GM12873 (cell line): Measurements from ENCODE around the gene CDC45.

ENCODE experiments used
- TF ChIP-seq, protein P1 (sequence below): IDR thresholded peaks from 2 replicates; pipeline ENCODE4 v1.5.1; 2012; ENCODE audit warnings: low read depth, mild to moderate bottlenecking, moderate library complexity, low read length, control low read depth; ENCODE audit not compliant: insufficient read depth; ENCODE audit errors: missing control alignments

CDC45 gene

DNA sequence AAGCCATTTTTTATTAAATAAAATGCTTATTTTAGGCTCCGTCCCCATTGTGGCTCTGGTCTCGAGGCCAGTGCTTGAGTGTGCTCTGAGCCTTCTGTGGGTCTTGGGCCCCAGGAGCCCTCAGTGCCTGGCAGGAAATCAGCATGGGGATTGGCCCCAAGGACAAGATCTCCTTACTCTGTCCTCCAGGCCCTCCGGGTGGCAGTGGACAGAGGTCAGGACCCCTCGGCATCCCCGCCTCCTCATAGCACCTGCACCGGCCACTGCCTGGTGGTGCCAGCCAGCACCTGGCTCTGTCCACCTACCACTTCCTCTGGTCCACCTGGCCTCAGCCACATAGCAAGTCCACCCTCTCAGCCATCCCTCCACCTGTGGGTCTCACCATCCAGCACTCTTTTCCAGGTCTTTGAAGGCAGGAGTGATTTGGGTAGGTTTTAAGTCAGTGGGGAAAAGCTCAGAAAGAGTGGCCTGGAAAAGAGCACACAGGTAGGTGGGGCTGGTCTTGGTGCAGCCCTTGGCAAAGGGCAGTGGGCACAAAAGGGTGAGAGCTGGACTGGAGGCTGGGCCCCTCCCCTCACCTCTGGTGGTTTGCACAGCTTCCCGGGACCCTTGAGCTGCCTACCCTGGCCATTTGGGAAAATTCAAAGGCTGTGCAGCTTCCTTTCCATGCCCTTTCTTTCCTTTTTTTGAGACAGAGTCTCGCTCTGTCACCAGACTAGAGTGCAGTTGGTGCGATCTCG is 41.0 kb downstream of the CDC45 start:
- TF ChIP-seq, protein P1, sequence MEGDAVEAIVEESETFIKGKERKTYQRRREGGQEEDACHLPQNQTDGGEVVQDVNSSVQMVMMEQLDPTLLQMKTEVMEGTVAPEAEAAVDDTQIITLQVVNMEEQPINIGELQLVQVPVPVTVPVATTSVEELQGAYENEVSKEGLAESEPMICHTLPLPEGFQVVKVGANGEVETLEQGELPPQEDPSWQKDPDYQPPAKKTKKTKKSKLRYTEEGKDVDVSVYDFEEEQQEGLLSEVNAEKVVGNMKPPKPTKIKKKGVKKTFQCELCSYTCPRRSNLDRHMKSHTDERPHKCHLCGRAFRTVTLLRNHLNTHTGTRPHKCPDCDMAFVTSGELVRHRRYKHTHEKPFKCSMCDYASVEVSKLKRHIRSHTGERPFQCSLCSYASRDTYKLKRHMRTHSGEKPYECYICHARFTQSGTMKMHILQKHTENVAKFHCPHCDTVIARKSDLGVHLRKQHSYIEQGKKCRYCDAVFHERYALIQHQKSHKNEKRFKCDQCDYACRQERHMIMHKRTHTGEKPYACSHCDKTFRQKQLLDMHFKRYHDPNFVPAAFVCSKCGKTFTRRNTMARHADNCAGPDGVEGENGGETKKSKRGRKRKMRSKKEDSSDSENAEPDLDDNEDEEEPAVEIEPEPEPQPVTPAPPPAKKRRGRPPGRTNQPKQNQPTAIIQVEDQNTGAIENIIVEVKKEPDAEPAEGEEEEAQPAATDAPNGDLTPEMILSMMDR, result no peak

DNA sequence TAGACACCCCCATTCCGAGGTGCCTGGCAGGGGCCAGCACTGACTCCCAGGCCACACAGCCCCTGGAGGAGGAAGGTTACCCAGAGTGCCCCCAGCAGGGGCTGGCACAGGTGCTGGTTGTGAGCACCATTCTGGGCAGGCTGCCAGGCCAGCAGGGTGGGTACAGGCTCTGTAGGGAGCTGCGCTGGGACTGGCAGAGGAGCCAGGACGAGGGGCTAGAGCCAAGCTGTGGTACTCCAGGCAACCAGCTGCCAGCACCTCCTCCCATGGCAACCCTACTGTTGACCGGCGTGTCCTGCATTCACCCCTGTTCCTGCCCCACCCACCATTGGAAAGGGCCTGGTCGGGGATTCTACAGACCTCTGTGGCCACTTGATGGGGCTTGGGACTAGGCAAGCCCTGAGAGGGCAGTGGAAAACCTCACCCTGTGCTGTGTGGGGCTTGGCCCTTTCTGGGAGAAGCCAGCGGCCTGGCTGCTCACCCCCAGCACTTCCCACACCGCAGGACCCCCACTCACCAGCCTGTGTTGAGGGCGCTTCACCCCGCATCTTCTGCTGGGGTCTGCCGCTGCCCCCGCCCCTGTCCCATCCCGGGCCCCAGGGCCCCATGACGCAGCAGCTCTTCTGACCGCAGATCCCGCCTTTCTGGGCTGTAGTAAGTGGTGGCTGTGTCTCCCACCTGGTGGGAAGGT is 42.6 kb downstream of the CDC45 start:
- TF ChIP-seq, protein P1, result no peak

DNA sequence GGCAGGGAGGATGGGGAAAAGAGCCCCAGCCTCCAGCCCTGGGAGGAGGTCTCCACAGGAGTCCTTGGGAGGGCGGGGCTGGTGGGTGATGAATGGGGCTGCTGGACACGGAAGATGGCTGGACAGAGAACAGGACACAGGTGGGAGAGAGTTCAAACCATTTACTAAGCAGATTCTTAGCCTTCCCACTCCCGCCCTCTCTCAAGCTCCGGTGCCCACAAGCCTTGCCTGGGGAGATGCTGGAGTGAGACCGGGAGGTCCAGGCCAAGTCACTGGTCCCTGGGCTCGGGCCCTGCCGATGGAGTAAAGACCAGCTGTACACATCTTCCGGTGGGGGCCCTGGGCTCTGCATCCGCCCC is 43.1 kb downstream of the CDC45 start:
- TF ChIP-seq, protein P1, result no peak

DNA sequence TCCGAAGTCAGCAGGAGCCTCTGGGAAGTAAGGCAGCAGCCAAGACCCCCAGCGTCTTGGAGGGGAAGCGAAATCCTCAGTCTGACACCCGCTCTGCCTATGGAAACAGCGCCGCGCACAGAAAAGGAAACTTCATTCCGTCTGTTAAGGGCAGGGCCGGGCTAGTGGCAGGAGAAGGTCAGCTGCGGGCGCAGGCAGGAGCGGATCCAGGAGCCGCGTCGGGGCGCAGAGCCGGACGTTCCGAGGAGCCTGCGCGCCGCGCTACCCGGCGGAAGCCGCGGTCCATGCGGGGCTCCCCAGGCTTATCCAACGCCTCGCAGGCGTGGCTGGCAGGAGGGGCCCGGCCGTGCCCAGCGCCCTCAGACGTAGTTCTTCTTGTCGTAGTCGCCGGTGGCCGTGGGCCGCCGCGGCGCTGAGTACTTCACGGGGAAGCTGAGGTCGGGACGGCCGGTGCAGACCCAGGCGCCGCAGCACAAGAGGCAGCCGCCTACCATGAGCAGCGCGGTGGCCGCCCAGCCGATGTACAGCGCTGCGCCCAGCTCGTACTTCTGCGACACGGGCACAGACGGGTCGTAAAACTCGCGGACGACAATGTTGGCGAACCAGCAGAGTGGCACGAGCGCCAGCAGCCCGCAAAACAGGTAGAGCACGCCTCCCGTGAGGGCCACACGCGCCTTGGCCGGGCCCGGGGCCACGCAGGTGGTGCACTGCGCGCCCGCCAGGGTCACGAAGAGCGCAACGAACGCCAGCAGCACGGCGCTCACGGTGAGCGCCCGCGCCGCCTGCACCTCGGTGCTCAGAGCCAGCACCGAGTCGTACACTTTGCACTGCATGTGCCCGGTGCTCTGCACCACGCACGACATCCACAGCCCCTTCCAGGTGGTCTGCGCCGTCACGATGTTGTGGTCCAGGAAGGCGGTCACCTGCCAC is 43.8 kb downstream of the CDC45 start:
- TF ChIP-seq, protein P1, result no peak

DNA sequence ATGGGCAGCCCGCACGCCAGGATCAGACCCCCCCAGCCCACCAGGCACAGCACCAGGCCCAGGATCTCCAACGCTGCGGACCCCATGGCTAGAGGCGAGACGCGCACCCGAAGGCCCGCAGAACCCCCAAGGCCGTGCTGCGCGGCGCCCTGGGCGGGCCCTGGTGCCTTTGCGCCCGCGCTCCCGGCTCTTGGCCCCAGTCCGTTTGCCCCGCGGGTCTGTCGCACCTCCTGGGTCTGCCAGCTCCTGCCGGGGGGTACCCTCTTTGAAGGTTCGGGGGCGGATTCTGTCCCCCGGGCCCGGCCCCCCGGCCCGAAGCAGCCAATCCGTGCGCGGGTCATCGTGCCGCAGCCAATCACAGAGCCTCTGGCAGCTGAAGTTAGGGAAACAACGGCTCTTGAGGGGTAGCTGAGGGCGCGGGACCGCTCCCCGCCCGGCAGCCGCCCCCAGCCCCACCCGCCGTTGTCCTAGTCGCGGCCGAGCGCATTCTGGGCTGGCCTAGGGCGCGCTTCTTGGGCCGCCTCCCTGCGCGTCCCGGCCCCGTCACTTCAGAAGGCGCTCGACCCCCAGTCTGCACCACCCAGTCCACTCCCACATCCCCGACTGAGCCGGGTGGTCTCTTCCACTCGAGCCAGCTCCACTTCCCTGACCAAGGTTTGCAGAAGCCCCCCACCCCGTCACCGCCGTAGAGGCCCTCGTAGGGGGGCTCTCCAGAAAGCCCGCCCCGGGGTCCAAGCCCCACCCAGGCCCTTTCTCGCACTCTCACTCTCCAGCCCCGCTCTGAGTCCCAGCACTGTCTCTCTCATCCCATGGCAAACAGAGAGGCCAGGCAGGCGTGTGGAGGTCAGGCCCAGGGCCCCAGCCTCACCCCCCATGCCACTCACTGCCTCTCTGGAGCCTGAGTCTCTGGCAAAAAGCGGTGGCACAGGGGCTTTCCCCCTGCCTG is 44.7 kb downstream of the CDC45 start, which contains the start of gene CLDN5:
CLDN5 (minus strand) TSS at position 241 of the 946 bp plus-strand sequence; CDS start at position 86, 155 bp downstream.
- TF ChIP-seq, protein P1, result no peak

DNA sequence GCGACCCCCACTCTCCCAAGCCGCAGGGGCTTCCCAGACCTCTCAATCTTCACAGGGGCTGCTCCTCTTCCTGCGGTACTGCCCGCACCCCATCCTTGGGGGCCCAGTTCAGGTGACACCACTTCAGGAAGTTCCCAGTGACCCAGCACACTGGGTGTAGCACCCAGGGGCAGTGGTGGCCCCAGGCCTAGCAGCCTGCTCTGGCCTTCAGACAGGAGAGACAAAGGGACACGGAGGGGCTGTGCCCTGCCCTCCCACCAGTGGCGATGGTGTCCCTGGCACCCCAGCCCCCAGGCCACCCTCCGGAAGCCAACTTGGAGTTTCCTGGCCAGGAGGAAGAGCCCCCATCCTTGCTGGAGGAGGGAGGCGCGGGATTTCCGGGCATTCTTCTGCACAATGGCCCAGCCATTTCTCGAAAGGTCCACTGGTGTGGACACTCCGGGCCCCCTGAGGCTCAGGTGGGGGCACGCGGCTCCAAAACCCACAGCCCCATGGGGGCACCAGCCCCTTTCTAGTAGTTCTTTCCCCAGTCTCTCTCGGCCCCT is 45.5 kb downstream of the CDC45 start:
- TF ChIP-seq, protein P1, result no peak
